DMS53 treated with DMSO at 0.1 percent for 48 hours (cell line): Measurements from ENCODE around the gene ARMC6.
"Not testable (repeated sequence)": the region's sequence is repeated elsewhere in the genome, so short reads cannot be mapped to it uniquely, and the experiment has no call there.

Experiments used
- DNase-seq: peaks from one replicate; lab custom pipeline; 2025; ENCODE audit not compliant: unreplicated experiment; lab: John Stamatoyannopoulos, UW

ARMC6 gene

GRCh38 chr19:19106938-19107337, 73.5 kb downstream of the ARMC6 start:
- not testable (repeated sequence) for DNase-seq

- DNase-seq = no peak
Measured at GRCh38 chr19:19107654-19108053, 74.3 kb downstream of the ARMC6 start.
